ENCODE data around the gene VPS8. TPM values are rescaled to one million over a fixed set of nuclear protein-coding genes. Genes with fewer than 3 reads are reported as not detected.

The VPS8 gene
- total RNA-seq, 1 donor from 2014 or later = 16.4 TPM

- DNase-seq (ENCODE audit: low spot score) (no peak), ATAC-seq (no peak)
These were observed 4.4 kb upstream of the VPS8 start for GRCh38 chr3:184807549-184807948.

GRCh38 chr3:184808021-184808420 is 3.9 kb upstream of the VPS8 start:
- DNase-seq (ENCODE audit: low spot score) (no peak), ATAC-seq (no peak)

- DNase-seq (ENCODE audit: low spot score) (no peak), ATAC-seq (no peak)
These were observed 1.8 kb upstream of the VPS8 start for GRCh38 chr3:184810146-184810545.

- ATAC-seq (no peak), DNase-seq (ENCODE audit: low spot score) (no peak)
These were observed 932 bp upstream of the VPS8 start for GRCh38 chr3:184811034-184811433.

GRCh38 chr3:184811663-184811998 is 335 bp upstream of the VPS8 start:
- DNase-seq (ENCODE audit: low spot score) (no peak), ATAC-seq (no peak)

- no peak for ATAC-seq
- peak; percentile 49 for DNase-seq (ENCODE audit: low spot score)
These were observed 686 bp downstream of the VPS8 start for GRCh38 chr3:184812662-184813042.

- ATAC-seq = no peak
These were observed 1.4 kb downstream of the VPS8 start for GRCh38 chr3:184813357-184813756.

GRCh38 chr3:184814214-184814613 is 2.2 kb downstream of the VPS8 start:
- DNase-seq (ENCODE audit: low spot score) (no peak), ATAC-seq (no peak)

More at GRCh38 chr3:184813357-184813756, 1.4 kb downstream of the VPS8 start:
- no peak for DNase-seq (ENCODE audit: low spot score)

GRCh38 chr3:184815046-184815930 is 3.3 kb downstream of the VPS8 start:
- DNase-seq (ENCODE audit: low spot score) (no peak), ATAC-seq (no peak)

GRCh38 chr3:184816614-184817013 is 4.6 kb downstream of the VPS8 start:
- DNase-seq (ENCODE audit: low spot score) = no peak
- no peak for ATAC-seq

GRCh38 chr3:184820525-184820924 is 8.6 kb downstream of the VPS8 start:
- ATAC-seq (no peak), DNase-seq (ENCODE audit: low spot score) (no peak)

- DNase-seq (ENCODE audit: low spot score) (no peak), ATAC-seq (no peak)
These were observed 9.1 kb downstream of the VPS8 start for GRCh38 chr3:184821034-184821433.

GRCh38 chr3:184822081-184822480 is 10.1 kb downstream of the VPS8 start:
- DNase-seq (ENCODE audit: low spot score) = no peak

GRCh38 chr3:184822654-184823053 is 10.7 kb downstream of the VPS8 start:
- no peak for DNase-seq (ENCODE audit: low spot score)
- ATAC-seq = no peak

More at GRCh38 chr3:184822081-184822480, 10.1 kb downstream of the VPS8 start:
- ATAC-seq = no peak

- DNase-seq (ENCODE audit: low spot score) (no peak), ATAC-seq (no peak)
These were observed 12.0 kb downstream of the VPS8 start for GRCh38 chr3:184823990-184824389.

- DNase-seq (ENCODE audit: low spot score) (no peak), ATAC-seq (no peak)
These were observed 13.3 kb downstream of the VPS8 start for GRCh38 chr3:184825121-184825820.

GRCh38 chr3:184827572-184827971 is 15.6 kb downstream of the VPS8 start:
- ATAC-seq (no peak), DNase-seq (ENCODE audit: low spot score) (no peak)

GRCh38 chr3:184832044-184832443 is 20.1 kb downstream of the VPS8 start:
- no peak for DNase-seq (ENCODE audit: low spot score)
- no peak for ATAC-seq

GRCh38 chr3:184832903-184833302 is 20.9 kb downstream of the VPS8 start:
- no peak for ATAC-seq
- DNase-seq (ENCODE audit: low spot score) = no peak

- DNase-seq (ENCODE audit: low spot score) (no peak), ATAC-seq (no peak)
These were observed 24.3 kb downstream of the VPS8 start for GRCh38 chr3:184836090-184836822.

- DNase-seq (ENCODE audit: low spot score) = no peak
- ATAC-seq = no peak
These were observed 30.5 kb downstream of the VPS8 start for GRCh38 chr3:184842433-184842832.

- ATAC-seq = no peak
- DNase-seq (ENCODE audit: low spot score) = no peak
These were observed 33.9 kb downstream of the VPS8 start for GRCh38 chr3:184845819-184846218.
